HG03457 (cell line): ENCODE measurements around the gene RPSA.
"Not testable (repeated sequence)": the region's sequence is repeated elsewhere in the genome, so short reads cannot be mapped to it uniquely, and the experiment has no call there.

ENCODE experiments used
- ATAC-seq: cut with Tn5 transposase; IDR thresholded peaks from one replicate; pipeline ENCODE4 v1.9.1; 2021; ENCODE audit warnings: moderate number of reproducible peaks; ENCODE audit not compliant: unreplicated experiment

RPSA gene

DNA sequence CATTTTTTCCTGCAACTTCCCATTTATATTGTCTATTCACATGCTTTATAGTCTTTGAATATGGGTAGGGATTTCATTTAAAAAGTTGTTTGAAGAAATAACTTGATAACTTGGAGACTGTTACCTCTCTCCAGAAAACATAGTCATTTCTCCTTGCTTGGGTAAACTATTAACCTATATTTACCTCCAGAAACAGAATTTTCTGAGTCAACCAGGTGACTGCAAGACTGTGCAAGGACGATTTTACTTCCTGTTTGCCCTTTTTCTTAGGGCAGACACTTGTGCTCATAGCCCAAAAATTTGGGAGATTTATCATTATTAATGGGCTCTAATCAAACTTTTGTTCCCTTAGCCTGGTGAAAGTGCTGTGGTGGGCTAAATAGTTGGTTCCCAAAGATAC lies 46.6 kb downstream of the RPSA start:
- ATAC-seq: peak; percentile 82

DNA sequence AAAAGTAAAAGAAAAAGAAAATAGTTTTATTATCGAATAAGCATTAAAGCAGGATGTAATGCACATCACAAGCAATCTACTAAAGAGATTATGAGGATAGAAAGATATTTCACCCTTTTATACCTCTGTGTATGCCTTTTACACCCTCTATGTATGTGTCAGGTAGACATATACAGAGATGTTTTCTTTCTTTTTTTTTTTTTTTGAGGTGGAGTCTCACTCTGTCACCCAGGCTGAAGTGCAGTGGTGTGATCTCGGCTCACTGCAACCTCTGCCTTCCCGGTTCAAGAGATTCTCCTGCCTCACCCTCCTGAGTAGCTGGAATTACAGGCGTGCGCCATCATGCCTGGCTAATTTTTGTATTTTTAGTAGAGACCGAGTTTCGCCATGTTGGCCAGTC lies 47.4 kb downstream of the RPSA start:
- not testable (repeated sequence) for ATAC-seq

DNA sequence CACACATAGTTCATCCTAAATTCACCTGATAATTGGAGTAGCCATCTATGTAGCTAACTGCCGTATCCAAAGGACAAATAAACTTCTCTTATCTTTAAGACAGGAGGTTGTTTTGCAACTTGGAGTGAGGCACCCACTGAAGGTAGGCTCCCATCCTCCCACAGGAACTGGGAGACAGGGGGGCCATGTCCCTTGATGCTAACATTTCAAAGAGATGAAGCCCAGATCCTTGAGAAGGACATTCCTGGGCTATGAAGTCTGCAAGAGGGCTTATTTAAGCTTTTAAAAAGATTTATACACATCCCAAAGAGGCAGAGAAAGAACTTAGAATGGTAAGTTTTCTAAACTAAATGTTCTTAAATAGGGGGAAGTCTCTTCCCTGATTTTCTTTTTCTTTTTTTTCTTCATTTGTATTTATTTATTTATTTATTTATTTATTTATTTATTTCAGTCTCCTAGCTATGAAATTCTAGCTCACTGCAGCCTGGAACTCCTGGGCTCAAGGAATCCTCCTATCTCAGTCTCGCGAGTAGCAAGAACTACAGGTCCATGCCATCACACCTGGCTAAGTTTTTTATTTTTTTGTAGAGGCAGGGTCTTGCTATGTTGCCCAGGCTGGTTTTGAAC lies 48.2 kb downstream of the RPSA start:
- ATAC-seq: no peak

DNA sequence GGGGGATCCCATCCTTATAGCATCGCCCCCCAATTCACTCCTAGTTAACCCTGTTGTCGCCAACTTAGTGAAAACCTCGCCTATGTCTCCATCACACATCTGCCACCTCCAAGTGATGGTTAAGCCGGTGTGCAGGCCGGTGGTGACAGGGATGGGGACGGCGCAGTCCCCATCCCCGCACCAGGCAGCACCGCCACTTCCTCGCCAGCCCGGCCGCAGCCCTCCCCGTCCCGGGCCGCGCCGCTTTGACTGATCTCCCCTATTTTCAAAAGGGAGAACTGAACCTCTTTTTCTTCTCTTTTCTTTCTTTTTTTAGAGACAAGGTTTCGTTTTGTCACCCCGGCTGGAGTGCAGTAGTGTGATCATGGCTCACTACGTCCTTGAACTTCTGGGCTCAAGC lies 49.6 kb downstream of the RPSA start:
- no peak for ATAC-seq

DNA sequence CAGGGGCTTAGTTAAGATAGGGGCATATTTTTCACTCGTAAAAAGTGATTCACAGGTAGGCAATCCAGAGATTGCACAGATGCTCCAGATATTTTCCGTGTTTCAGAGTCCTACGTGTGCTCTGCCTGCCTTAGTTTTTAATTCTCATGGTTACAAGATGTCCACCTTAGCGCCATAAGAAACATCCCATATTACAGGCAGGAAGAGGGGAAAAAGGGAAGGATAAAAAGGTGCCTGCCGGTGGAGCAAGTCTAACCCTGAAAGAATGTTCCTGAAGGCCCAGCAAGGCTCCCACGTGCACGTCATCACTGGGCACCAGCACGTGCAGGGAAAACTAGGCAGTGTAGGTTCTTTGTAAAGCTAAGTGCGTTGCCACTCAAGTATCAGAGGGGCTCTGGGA lies 50.8 kb downstream of the RPSA start:
- no peak for ATAC-seq

DNA sequence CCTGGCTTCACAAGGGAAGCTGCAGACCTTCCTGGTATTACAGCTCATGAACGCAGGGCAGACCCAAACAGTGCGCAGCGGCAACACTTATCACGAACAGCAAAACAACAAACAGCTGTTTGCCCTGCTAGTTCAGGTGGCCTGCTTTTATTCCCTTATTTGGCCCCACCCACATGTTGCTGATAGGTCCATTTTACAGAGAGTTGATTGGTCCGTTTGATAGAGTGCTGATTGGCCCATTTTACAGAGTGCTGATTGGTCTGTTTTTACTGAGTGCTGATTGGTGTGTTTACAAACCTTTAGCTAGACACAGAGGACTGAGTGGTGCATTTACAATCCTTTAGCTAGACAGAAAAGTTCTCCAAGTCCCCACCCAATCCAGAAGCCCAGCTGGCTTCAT lies 52.1 kb downstream of the RPSA start:
- not testable (repeated sequence) for ATAC-seq

DNA sequence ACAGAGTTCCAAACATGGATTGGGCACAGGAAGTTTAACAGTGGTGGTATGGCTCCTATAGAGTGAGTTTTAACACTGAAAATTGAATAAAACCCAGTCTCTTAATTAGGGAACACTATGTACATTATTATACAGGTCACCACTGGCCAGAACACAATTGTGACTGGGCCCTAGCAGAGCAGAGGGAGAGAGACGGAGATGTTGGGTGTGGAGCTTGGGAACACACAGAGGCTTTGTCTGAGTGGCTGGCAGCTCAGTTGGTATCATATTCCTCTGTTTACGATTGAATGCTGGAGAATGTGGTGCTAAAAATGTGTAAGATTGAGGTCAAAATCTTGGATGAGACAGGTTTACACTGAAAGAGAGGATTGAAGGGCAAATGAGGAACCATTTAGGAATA lies 54.2 kb downstream of the RPSA start:
- ATAC-seq: no peak
